Activated T-cell treated with anti-CD3 and anti-CD28 coated beads for 48 hours (primary cell): Measurements from ENCODE around the gene BPIFA2.
A peak's percentile ranks its signal among the peaks of the same experiment; 100 is the strongest.
"Not testable (repeated sequence)": the region's sequence is repeated elsewhere in the genome, so short reads cannot be mapped to it uniquely, and the experiment has no call there.

Experiments used
- DNase-seq: peaks from one replicate; pipeline ENCODE4 v3.0.0-alpha.2; 2020; ENCODE audit warnings: low read depth

BPIFA2 gene

GRCh38 chr20:33162313-33162712 lies 5.6 kb upstream of the BPIFA2 start:
- DNase-seq, result no peak

DNA sequence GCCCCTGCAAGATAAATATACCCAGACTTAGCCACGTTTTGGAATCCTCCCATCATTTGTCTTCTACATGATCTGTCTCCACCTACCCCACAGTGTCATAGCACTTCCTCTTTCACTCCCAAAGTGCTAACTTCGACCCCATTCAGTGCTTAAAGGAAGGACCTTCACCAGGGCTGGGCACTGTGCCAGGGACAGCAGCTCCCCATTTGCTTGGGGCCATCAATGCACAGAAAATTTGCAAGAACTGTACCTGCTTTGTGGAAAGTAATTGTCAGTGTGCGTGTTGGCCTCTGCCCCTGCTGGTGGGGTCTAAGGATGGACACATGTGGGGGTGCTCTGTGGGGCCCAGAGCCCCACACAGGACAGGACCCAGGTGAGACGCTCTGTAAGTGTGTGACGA lies 5.2 kb upstream of the BPIFA2 start:
- DNase-seq, result no peak

DNA sequence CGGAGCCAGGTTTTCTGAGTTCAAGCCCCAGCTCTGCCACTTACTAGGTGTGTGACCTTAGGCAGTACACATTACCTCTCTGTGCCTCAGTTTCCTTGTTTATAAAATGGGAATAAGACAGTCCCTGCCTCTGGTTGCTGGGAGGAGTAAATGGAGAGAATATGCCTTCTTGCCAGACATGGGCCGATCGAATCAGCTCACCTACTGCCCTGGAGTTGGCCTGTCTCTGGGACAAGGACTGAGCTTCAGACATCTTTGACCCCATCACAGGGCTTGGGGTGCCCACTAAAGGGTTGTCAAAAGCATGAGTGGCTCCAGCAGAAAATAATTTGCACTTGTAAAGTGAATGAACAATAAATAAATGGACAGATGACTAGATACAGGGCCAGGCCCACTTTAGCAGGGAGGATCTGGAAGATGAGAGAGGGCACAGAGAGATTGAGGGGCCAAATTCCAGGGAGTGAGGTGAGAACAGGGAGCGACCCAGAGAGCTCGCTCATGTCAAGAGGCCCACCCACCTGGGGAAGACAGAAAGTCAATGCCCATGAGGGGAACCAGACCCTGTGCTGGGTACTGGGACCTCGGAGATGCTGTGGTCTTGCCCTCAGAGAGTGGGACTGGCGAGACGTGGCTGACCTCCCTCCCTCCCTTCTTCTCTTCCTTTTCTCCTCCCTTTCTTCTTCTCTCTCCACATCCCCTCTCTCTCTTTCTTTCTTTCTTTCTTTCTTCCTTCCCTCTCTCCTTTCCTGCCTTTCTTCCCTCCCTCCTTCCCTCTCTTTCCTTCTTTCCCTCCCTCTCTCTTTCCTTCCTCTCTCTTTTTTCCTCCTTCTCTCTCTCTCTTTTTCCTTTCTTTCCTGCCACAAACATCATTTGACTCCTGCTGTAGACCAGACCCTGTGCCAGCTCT lies 3.9 kb upstream of the BPIFA2 start:
- DNase-seq, result no peak

GRCh38 chr20:33164763-33165095 lies 3.2 kb upstream of the BPIFA2 start:
- DNase-seq, result no peak

DNA sequence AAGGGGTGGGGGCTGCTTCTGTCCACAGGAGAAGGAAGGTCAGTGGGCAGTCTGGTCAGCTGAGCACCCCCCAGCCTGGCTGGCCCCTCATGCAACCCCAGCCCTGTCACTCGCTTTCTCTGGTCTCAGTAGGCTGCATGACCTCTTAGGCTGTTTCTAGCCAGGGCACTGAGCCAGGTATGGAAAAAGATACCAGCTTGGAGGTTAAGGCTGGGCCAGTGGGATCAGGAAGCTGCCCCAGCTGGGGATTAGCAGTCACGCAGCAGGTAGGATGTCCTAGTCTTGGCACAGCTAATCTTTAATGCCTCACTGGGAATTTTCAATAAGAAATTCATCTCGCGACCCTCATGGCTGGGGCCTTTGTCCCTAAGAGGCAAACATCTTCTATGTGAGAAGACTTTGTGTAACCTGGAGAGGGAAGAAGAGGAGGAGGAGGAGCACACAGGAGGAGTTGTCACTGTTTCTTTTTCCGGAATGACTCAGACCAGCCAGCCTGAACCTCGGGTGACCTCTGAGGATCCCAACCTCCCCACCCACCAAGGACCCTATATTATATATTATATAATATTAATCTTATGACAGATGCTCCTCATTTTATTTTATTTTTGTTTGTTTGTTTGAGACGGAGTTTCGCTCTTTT lies 2.4 kb upstream of the BPIFA2 start:
- no peak for DNase-seq

GRCh38 chr20:33166533-33167113 lies 1.3 kb upstream of the BPIFA2 start:
- DNase-seq, result no peak

DNA sequence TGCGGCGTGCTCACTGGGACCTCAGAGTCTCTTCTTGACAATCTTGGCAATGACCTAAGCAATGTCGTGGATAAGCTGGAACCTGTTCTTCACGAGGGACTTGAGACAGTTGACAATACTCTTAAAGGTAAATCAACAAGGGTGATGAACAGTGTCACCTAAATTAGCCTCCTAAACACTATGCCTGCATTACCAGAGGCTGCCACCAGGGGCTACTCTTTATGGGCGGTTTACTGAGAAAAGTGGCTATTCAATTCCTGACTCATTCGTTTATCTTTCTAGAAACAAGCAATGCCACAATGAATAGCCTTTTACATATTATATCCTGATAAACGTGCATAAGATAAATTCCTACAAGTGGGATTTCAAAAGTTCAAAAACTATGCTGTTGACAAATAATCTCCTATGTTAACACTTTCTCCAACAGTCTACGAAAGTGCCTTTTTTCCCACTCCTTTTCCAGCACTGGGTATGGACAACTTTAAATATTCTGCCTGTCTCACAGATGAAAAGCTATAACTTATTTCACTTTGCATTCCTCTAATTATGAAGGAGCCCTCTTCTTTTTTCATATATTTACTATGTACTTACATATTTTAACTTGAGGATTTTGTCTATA lies 1.3 kb downstream of the BPIFA2 start:
- peak; percentile 21 for DNase-seq

DNA sequence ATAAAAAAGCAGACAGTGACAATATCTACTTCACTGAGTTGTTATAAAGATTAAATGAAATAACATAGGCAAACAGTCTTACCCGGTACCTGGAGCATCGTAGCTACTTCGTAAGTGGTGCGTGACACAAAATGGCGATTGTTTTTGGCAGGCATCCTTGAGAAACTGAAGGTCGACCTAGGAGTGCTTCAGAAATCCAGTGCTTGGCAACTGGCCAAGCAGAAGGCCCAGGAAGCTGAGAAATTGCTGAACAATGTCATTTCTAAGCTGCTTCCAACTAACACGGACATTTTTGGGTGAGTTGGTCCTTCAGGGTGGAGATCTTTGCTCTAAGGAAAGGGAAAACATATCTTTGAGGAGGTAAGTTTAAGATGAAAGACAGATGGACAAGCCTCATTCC lies 4.8 kb downstream of the BPIFA2 start:
- no peak for DNase-seq

- DNase-seq, result no peak
Observed at GRCh38 chr20:33175123-33175522, 7.2 kb downstream of the BPIFA2 start.

GRCh38 chr20:33176101-33176500 lies 8.1 kb downstream of the BPIFA2 start:
- no peak for DNase-seq

DNA sequence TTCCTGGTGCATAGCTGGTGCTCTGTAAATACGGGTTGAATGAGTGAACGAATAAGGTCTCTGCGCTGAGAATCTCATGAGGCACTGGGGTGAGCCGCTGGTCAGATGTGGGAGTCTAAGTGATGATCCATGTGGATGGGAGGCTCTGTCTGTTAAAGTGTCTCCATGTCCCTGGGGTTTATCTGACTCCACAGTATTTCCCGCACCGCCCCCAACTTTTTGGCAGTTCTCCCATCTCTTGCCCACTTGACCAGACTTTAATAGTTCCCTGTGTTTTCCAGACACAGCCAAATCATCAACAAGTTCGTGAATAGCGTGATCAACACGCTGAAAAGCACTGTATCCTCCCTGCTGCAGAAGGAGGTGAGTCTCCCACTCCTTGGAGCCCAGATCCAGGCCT lies 9.9 kb downstream of the BPIFA2 start:
- no peak for DNase-seq

DNA sequence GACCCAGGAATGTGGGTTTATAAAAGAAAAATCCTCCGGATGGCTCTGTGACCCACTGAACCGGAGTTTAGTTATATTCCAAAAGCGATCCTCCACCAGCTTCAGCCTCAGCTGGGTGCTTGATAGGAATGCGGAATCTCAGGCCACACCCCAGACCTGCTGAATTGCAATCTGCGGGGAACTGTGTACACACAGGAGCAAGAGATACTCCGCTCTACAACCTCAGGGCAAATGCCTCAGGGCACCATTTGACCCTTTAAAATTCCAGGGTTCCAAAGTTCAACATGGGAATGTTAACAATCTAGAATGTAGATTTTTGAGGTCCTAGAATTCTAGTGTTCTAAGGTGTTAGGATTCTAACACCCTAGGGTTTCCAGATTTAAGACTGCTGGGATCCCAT lies 10.8 kb downstream of the BPIFA2 start:
- DNase-seq, result no peak

- no peak for DNase-seq
Observed at GRCh38 chr20:33180169-33180568, 12.2 kb downstream of the BPIFA2 start.

- DNase-seq, result no peak
Observed at GRCh38 chr20:33181482-33182093, 13.6 kb downstream of the BPIFA2 start.

- no peak for DNase-seq
Observed at GRCh38 chr20:33183312-33183711, 15.4 kb downstream of the BPIFA2 start.

- not testable (repeated sequence) for DNase-seq
Observed at GRCh38 chr20:33185031-33185590, 17.2 kb downstream of the BPIFA2 start.

GRCh38 chr20:33187491-33187890 lies 19.5 kb downstream of the BPIFA2 start:
- no peak for DNase-seq

GRCh38 chr20:33188421-33188820 lies 20.5 kb downstream of the BPIFA2 start:
- DNase-seq, result no peak

GRCh38 chr20:33191484-33191883 lies 23.5 kb downstream of the BPIFA2 start:
- no peak for DNase-seq

GRCh38 chr20:33191955-33192354 lies 24.0 kb downstream of the BPIFA2 start:
- DNase-seq, result no peak

- DNase-seq, result no peak
Observed at GRCh38 chr20:33192912-33193501, 25.0 kb downstream of the BPIFA2 start.

DNA sequence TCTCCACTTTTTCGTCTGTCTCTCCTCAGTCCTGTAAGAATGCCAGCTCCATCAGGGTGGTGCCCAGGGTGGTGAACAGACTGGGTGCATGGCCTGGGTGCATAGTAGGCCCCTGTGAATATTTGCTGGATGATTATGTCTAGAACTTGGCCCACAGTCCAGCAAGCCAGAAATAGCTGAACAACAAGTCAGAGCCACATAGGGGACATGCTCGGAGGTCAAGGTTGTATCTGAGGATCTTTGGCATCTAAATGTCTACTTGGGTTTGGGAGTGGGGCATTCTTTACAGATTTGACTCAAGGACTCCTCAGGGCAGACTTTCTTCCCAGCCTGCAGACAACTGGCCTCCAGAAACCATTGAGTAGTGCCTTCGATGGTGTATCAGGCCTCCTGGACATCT lies 31.1 kb downstream of the BPIFA2 start:
- no peak for DNase-seq
